Neuron (in vitro differentiated cells): Measurements from ENCODE around the gene NOS1.

Experiments used
- H2AFZ ChIP-seq: one replicate; pipeline ENCODE4 v1.6.1; 2013; ENCODE audit warnings: low read depth, mild to moderate bottlenecking, inconsistent platforms, low read length, moderate library complexity
- H3K27me3 ChIP-seq: one replicate; pipeline ENCODE4 v1.6.1; 2013; ENCODE audit warnings: low read length; ENCODE audit not compliant: insufficient read depth
- H3K36me3 ChIP-seq: one replicate; pipeline ENCODE4 v1.6.1; 2013; ENCODE audit warnings: low read length; ENCODE audit not compliant: insufficient read depth
- H3K4me1 ChIP-seq: one replicate; pipeline ENCODE4 v1.6.1; 2013; ENCODE audit warnings: low read length; ENCODE audit not compliant: insufficient read depth
- H3K4me3 ChIP-seq: 2 replicates; pipeline ENCODE4 v1.5.1; 2013; ENCODE audit warnings: mild to moderate bottlenecking, low read length, moderate library complexity
- H3K9me3 ChIP-seq: one replicate; pipeline ENCODE4 v1.6.1; 2013; ENCODE audit warnings: low read length

The NOS1 gene

DNA sequence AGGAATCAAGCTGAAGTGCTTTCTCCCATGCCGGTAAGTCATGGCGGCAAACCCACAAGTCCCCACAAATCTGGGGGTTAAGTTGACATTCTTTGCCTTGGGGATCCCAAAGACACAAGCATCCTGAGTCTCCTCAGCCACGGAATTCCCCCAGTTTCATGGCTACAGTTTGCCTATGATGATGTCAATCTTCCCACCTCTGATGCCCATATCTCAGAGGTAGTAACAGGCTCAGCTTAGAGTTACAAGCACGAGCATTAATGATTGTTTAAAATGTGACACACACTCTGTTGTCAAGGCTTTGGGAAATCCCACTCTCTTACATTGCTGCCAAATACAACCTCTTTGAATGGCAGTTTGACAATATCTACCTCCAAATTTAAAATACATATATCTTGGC is 22.3 kb downstream of the NOS1 start:
- Histone ChIP-seq H3K4me3 (no peak overlapping the region), H3K4me1 (no peaks in the 10 kb centered on the region), H3K9me3 (no peaks in the 10 kb centered on the region), H3K27me3 (no peaks in the 10 kb centered on the region), H3K36me3 (no peaks in the 10 kb centered on the region), H2AFZ (no peak overlapping the region)

DNA sequence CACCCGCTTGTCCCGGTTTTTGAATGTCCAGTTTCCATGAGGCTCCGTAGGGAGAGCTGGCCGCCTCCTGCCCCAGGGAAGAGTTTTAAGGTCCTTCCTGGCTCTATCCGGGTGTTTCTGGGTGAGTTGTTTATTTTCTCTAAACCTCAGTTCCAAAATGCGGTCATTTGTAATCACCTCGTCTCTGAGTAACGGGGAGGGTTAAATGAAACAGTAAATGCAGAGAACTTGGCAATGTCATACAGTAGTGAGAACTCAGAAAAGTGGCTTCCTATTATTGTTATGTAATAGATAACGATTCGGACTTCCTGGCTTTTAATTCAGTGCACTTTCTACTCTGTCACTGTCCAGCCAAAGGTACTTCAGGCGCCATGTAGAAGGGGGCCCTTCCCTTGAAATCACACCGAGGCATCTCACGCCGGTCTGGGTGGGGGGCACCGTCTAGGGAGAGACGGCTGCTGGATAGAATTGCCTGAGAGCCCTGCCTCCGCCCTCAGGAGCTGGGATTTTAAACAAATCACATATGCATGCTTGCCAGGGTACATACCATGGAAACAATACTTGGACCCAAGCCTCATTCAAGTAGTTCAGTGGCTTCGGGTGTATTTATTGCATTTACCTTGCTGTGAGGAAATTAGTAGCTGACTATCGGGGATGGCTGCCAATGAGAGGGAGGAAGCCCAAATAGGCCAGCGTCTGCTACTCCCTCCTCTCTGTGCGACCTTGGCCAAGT is 26.4 kb downstream of the NOS1 start:
- no peak overlapping the region for H3K4me3 ChIP-seq
- H2AFZ ChIP-seq: no peak overlapping the region
- H3K36me3 ChIP-seq: no peaks in the 10 kb centered on the region
- H3K9me3 ChIP-seq: no peaks in the 10 kb centered on the region
- no peaks in the 10 kb centered on the region for H3K4me1 ChIP-seq
- peaks cover 6% of the 10 kb centered on the region for H3K27me3 ChIP-seq

DNA sequence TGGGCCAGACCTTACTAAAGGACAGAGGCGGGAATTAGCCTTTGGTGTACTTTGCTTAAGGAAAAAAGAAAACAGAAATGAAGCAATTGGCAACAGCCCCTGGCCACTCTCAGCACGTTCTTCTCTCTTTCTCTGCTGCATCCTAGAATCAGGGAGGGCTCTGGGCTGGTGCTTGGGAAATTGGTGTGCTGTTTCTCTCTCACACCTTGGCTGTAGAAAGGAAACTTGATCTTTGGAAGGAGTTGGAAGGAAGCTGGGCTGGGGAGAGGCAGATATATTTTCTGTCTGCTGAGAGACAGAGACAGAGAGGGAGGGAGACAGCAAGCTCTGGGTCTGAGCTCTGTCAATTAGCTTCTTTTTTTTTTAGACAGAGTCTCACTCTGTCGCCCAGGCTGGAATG is 27.4 kb downstream of the NOS1 start:
- peaks cover 6% of the 10 kb centered on the region for H3K27me3 ChIP-seq
- no peak overlapping the region for H3K4me3 ChIP-seq
- H3K4me1 ChIP-seq: no peaks in the 10 kb centered on the region
- no peaks in the 10 kb centered on the region for H3K36me3 ChIP-seq
- H2AFZ ChIP-seq: no peak overlapping the region
- H3K9me3 ChIP-seq: no peaks in the 10 kb centered on the region

DNA sequence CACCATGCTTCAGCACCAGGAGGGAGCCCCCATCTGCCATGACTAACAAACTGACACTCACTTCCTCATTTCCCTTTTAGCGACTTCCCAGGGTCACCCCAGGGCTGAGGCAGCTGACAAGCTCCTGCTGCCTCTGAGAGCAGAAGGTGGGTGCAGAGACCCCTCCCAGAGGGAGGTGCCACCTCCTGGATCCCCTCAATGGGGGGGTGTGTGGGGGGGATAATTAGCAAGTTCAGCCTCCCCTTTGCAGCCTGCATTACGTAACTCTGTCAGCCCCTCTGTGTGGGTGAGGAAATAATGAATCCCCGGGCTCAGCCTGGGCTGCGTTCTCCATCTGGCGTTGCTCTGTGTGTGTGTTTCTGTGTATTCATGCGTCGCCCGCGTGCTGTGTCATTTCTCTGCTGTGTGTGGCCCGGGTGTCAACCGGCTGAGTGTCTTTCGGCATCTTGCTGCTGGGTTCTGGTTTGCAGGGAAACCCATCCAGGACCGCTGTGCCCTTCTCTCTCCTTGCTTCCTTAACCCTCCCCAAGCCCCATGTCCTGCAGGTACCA is 28.0 kb downstream of the NOS1 start:
- H3K36me3 ChIP-seq: no peaks in the 10 kb centered on the region
- H3K9me3 ChIP-seq: no peaks in the 10 kb centered on the region
- H3K4me1 ChIP-seq: no peaks in the 10 kb centered on the region
- H3K27me3 ChIP-seq: peaks cover 6% of the 10 kb centered on the region
- H3K4me3 ChIP-seq: no peak overlapping the region
- no peak overlapping the region for H2AFZ ChIP-seq

DNA sequence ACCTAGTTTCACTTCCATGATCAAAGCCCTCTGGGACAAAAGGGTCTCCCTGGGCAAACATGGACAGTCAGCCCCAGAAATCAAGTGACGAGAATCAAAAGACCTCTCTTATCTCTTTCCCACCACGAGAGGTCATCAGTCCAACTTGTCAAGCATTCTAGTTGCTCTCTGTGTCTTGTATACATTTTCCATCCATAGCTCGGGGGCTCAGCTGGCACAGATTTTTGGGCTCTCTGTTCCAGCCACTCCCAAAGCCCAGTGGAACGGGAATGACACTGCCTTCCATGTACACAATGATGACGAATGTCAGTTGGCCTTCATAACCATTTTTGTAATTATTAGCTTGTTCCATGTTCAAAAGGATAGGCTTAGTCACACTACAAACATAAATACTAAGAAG is 29.7 kb downstream of the NOS1 start:
- H3K9me3 ChIP-seq: no peaks in the 10 kb centered on the region
- no peaks in the 10 kb centered on the region for H3K4me1 ChIP-seq
- peaks cover 14% of the 10 kb centered on the region for H3K27me3 ChIP-seq
- no peak overlapping the region for H2AFZ ChIP-seq
- no peaks in the 10 kb centered on the region for H3K36me3 ChIP-seq
- no peak overlapping the region for H3K4me3 ChIP-seq

DNA sequence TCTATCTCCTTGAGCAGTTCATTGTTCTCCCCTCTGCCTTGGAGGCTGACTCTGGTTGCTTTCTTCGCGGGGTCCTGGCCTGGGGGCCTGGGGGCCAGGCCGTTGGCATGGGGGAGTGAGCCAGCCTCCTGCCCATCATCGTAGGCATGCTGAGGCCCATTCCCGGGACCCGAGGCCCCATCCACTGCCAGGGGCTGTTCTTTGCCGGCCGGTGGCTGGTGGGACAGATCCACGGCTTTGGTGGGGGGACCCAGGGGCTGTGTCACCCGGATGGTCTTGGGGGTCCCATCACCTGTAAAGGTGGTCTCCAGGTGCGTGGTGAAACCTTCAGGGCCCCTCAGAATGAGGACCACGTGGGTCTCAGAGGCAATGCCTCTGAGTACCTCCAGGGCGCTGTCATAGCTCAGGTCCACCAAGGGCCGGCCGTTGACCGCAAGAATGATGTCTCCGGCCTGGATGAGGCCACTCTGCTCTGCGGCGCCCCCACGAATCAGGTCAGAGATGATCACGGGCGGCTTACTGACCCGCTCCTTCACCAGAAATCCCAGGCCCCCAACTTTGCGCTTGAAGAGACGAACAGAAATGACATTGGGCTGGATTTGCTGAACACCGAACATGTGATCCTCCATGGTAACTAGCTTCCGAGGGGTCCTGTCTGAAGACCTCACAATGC is 30.8 kb downstream of the NOS1 start:
- Histone ChIP-seq H3K27me3 (peaks cover 19% of the 10 kb centered on the region), H3K36me3 (no peaks in the 10 kb centered on the region), H3K4me1 (no peaks in the 10 kb centered on the region), H2AFZ (no peak overlapping the region), H3K9me3 (no peaks in the 10 kb centered on the region), H3K4me3 (no peak overlapping the region)

DNA sequence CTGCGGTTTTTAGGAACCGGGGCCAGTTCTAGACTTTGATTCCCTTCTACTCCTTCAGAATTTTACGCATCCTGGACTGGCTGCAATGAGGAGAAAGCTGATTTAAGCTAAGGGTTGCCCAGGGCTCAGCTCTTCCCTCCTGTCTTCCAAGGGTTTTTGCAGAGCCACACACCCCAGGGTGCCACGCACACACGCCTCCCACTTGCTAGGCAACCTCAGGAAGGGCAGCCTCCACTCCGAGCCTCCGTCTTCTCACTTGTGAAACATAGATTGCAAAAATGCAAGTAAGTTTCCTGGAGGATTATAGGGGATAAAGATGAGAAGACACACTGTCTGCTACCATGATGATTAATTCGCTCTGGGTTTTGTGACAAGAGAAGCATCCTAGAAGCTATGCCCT is 31.7 kb downstream of the NOS1 start:
- H2AFZ ChIP-seq: no peak overlapping the region
- H3K27me3 ChIP-seq: peaks cover 19% of the 10 kb centered on the region
- H3K36me3 ChIP-seq: no peaks in the 10 kb centered on the region
- no peaks in the 10 kb centered on the region for H3K4me1 ChIP-seq
- no peak overlapping the region for H3K4me3 ChIP-seq
- H3K9me3 ChIP-seq: no peaks in the 10 kb centered on the region

DNA sequence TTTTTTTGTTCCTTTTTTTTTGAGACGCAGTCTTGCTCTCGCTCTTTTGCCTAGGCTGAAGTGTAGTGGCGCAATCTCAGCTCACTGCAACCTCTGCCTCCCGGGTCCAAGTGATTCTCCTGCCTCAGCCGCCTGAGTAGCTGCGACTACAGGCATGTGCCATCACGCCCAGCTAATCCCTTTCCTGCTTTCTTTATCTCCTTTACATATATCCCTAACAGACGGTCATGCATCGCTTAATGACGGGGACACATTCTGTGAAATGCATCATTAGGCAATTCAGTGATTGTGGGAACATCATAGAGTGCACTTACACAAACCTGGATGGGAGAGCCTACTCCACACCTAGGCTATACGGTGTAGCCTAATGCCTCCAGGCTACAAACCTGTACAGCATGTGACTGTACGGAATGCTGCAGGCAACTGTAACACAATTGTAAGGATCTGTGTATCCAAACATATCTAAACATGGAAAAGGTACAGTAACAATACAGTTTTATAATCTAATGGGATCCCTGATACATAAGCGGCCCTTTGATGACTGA is 32.8 kb downstream of the NOS1 start:
- Histone ChIP-seq H3K9me3 (no peaks in the 10 kb centered on the region), H3K4me3 (no peak overlapping the region), H3K36me3 (no peaks in the 10 kb centered on the region), H2AFZ (no peak overlapping the region), H3K27me3 (peaks cover 19% of the 10 kb centered on the region), H3K4me1 (no peaks in the 10 kb centered on the region)

DNA sequence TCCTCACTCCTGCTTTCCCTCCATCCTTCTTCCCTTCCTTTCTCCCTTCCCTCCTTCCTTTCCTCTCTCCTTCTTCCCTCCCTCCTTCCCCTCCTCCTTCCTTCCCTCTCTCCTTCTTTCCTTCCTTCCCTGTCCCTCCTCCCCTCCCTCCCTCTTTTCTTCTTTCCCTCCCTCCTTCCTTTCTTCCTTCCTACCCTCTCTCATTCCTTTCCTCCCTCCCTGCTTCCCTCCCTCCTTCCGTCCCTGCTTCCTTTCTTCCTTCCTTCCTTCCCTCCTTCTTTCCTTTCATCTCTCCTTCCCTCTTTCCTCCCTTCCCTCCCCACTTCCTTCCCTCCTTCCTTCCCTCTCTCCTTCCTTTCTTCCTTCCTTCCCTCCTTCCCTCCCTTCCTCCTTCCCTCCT is 39.0 kb downstream of the NOS1 start:
- Histone ChIP-seq H3K4me3 (no peak overlapping the region), H3K9me3 (no peaks in the 10 kb centered on the region), H2AFZ (no peak overlapping the region), H3K4me1 (no peaks in the 10 kb centered on the region), H3K36me3 (no peaks in the 10 kb centered on the region), H3K27me3 (peaks cover 10% of the 10 kb centered on the region)

DNA sequence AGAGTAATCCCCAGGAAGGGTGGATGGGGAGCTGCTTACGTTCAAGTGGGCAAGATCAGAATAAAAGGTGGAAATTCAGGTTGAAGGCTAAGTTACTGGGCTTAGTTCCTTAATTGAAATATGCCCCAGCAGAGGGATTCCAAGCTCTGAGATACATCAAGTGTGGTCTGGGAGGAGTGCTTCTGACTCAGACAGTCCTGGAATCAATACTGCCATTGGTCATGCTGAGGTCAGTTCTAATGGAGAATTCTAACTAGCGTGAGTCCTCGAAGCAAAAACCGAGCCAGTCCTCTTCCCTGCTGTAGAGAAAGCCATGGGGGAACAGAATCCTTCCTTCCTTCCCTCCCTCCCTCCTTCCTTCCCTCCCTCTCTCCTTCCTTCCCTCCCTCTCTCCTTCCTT is 39.9 kb downstream of the NOS1 start:
- no peaks in the 10 kb centered on the region for H3K36me3 ChIP-seq
- H3K4me1 ChIP-seq: no peaks in the 10 kb centered on the region
- H3K4me3 ChIP-seq: no peak overlapping the region
- peaks cover 3% of the 10 kb centered on the region for H3K27me3 ChIP-seq
- no peak overlapping the region for H2AFZ ChIP-seq
- H3K9me3 ChIP-seq: no peaks in the 10 kb centered on the region

DNA sequence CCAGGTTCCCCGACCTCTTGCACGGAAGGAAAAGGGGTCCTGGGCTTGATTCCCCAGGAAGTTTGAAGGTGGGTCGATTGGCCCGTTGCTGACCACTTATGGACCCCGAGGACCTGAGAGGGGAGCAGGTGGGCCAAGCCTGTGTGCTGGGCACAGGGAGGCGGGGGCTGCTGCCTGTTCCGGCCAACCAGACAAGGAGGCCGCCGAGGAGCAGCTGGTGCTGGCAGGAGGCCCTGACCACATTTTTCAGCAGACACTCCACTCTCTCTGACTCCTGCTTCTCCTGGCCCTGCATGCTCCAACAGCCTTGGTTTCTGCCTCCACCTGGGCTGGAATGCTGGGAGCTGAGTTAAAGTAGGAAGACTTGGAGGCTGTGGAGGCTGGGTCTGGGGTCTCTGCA is 42.8 kb downstream of the NOS1 start:
- no peaks in the 10 kb centered on the region for H3K27me3 ChIP-seq
- H3K36me3 ChIP-seq: no peaks in the 10 kb centered on the region
- no peaks in the 10 kb centered on the region for H3K9me3 ChIP-seq
- no peak overlapping the region for H2AFZ ChIP-seq
- H3K4me3 ChIP-seq: no peak overlapping the region
- no peaks in the 10 kb centered on the region for H3K4me1 ChIP-seq

DNA sequence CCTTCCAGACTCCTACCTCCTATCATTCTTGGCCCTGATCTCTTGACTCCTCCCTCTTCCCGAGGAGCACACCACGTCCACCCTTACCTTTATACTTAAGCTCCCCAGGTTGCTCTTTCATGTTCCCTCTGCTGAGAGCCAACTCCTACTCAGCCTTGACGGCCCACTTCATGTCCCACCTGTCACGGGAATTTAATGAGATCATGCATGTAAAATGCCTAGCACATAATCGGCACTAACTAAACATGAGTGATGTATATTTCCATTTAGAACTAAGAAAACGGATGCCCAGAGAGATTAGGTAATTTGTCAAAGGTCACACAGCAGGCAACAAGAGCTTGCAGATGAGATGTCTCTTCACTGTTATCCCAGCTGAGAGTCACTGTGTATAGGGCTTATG is 45.1 kb downstream of the NOS1 start:
- Histone ChIP-seq H3K27me3 (no peaks in the 10 kb centered on the region), H3K9me3 (no peaks in the 10 kb centered on the region), H2AFZ (no peak overlapping the region), H3K4me1 (no peaks in the 10 kb centered on the region), H3K36me3 (no peaks in the 10 kb centered on the region), H3K4me3 (no peak overlapping the region)

DNA sequence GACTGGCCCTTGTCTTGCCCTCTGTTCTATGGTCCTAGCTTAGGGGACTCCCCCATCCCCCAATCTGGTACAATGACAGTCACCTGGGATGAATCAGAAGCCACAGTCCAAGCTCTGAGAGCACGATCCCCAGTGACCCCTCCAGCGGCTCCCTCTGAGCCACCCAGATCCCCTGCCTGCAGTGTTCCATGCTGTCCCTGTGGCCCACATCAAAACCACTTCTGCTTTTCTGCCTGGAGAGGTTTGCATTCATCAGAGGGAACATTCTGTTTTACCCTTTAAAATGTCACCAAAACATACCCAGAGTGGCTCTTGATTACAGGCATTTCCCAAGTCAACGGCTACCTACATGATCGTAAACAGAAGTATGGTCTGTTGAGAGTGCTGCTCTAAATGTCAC is 47.5 kb downstream of the NOS1 start:
- Histone ChIP-seq H3K9me3 (no peaks in the 10 kb centered on the region), H3K4me3 (no peak overlapping the region), H3K27me3 (no peaks in the 10 kb centered on the region), H3K36me3 (no peaks in the 10 kb centered on the region), H3K4me1 (no peaks in the 10 kb centered on the region), H2AFZ (no peak overlapping the region)
